HG02943 (cell line): Measurements from ENCODE around the gene SPSB3.
A peak's percentile ranks its signal among the peaks of the same experiment; 100 is the strongest.

Source experiments
- ATAC-seq: cut with Tn5 transposase; IDR thresholded peaks from one replicate; pipeline ENCODE4 v1.9.1; 2021; ENCODE audit warnings: mild to moderate bottlenecking, low read depth, moderate library complexity; ENCODE audit not compliant: unreplicated experiment

Gene SPSB3

DNA sequence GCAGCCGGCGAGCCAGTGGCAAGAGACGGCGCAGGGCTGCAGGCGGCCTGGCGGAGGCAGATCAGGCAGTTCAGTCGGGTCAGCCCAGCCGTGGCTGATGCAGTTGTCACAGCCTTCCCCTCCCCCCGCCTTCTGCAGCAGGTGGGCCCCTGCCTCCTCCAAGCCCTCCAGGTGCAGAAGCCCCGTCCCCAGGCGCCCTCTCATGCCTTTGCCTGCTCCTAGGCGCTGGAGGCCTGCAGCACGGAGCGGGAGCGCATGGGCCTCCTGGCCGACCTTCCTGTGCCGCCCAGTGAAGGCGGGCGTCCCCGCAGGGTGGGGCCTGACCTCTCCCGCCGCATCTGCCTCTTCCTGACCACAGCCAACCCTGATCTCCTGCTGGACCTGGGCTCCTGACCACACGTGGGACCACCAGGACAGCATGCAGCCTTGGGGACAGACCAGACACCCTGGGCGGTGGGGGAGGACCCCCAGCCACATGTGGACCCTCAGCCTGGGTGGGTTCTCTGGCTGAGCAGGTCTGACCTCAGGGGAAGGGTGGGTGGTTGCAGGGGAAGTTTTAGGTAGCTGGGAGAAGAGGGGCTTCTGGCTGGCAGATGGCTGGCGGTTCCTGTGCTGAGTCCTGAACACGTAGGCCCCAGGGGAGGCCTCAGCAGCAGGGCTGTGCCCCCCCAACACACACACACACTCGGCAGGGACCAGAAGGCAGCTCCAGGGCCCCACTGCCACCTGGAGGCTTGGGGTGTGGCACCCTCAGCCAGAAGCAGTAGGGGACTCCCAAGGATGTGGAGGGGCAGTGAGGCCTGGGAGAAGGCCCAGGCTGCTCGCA, 6.3 kb downstream of the SPSB3 start:
- no peak for ATAC-seq

DNA sequence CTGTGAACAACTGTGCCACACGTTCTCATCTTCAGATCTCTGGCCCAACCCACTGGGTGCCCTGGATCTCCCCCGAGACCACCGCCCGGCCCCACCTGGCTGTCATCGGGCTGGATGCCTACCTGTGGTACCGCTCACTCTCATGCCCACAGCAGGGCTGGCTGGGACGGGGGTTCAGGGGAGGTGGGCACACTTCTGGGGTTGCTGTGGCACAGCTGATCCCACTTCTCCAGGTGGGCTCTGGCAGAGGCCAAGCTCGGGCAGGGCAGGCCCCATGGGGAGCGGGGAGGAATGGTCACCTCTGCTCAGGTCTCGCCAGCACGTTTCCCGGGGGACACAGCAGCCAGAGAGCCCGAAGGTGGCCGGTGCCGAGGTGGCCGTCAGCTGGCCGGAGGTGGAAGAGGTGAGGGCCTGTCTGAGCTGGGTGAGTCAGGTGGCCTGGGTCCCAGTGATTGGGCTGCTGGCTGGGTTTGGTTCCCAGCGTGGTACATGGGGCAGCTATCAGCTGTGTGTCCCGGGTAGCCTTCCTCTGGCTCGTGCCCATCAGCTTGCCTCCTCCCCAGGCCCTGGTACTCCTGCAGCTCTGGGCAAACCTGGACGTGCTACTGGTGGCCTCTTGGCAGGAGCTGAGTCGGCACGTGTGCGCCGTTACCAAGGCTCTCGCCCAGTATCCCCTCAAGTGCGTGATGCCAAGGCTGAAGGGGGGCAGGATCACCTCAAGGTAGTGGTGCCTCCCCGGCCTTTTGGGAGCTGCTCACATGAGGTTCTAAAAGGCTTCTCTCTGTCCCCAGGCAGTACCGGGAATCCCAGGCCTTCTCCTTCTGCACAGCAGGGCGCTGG, 7.1 kb downstream of the SPSB3 start:
- no peak for ATAC-seq

DNA sequence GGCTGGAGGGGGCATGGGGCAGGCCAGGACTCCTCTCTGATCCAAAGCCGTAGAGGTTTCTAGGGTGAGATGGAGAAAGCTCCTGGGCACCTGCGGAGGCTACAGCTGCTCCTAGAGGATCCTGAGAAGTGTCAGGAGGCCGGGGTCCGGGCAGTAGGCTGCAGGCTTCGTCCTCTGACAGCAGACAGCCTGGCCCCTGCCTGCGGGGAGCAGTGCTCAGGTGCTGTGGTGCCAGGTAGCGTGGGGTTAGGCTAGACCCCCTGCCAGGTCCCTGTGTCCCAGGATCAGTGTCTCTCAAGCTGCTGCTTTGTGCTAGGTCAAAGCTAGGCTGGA, 8.0 kb downstream of the SPSB3 start:
- no peak for ATAC-seq

- no peak for ATAC-seq
Measured at GRCh38 chr16:1773703-1774447, 8.5 kb downstream of the SPSB3 start.

GRCh38 chr16:1772908-1773702, 9.3 kb downstream of the SPSB3 start, which contains the start of gene MRPS34:
Gene MRPS34 (minus strand): TSS chr16:1773134. CDS start chr16:1773119, 15 bp downstream.
- peak; percentile 49 for ATAC-seq

- no peak for ATAC-seq
Measured at GRCh38 chr16:1772362-1772907, 9.9 kb downstream of the SPSB3 start, which contains the start of gene EME2. Gene EME2 (plus strand): TSS chr16:1772810. CDS start chr16:1773228, 418 bp downstream.

GRCh38 chr16:1771864-1772361, 10.5 kb downstream of the SPSB3 start:
- no peak for ATAC-seq

- ATAC-seq = no peak
Measured at GRCh38 chr16:1771188-1771863, 11.0 kb downstream of the SPSB3 start, which contains the start of gene NME3. Gene NME3 (minus strand): TSS chr16:1771543. CDS start chr16:1771534, 9 bp downstream.

DNA sequence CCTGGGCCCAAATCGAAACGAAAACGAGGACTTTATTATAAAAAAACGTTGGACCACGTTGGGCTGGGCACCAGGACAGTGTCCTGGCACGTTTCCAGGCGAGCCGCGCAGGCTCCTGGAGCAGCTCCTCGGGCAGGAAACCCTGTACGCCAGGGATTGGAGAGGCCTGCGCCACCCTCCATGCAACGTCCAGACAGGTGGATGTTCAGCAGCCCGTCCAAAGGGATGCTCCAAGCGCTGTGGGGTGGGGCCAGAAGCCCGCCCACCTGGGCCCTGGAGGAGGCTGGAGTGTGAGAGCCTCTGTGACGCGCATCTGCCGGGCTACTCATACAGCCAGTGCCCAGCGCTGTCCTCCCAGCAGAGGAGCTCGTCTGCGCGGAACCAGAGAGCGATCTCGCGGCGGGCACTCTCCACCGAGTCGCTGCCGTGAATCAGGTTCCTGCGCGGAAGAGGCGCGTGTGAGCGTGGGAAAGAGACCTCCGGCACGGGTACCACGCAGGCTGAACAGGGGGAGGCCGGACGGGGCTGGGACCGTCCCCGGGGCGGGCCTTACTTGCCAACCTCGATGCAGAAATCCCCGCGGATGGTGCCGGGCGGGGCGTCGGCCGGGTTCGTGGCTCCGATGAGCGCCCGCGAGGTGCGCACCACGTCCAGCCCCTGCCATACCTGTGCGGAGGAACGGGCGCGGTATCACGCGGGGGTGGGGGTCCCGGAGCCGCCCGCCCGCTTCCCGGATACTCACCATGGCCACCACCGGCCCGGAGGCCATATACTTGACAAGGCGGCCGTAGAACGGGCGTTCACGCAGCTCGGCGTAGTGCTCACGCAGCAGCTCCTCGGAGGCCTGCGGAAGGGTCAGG, 11.8 kb downstream of the SPSB3 start:
- ATAC-seq = no peak

DNA sequence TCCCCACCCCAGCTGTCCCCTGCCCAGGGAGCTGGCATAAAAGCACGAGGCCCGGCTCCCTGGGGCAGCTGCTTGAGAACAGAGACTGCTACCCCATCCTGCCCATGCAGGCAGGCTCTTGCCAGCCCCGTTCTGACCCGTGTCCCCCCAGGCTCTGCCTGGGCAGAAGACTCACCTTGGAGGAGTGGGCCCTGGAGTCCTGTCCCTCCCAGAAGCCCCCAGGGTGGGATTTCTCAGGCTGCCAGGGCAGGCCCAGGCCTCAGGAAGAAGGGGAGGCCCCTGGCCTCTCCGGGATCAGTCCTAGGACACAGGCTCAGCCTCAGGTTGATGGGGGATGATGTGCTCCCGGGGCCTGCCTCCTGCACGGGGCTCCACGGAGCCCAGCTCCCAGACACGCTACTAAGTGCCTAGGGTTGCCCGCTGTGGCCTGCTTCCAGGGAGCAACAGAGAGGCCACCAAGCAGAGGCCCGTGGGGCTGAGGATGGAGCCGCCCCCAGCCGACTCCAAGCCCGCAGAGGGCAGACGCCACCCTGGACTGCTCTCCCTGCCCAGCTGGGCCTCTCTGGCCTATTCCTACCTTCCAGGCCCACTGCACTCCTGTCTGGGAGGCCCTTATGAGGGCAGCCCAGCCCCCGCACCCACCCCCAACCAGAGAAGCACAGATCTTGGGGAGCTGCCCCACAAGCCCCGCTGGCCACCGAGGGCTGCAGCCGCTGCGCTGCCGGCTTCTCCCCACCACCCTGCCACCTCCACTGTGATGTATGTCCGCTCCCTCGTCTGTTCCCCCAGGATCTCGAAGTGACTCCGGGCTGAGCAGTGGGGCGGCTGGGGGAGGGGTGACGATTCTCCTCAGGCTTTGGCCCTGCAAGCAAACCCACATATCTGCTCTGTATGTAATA, 12.7 kb downstream of the SPSB3 start:
- no peak for ATAC-seq

- ATAC-seq = no peak
Measured at GRCh38 chr16:1768767-1769401, 13.5 kb downstream of the SPSB3 start.

DNA sequence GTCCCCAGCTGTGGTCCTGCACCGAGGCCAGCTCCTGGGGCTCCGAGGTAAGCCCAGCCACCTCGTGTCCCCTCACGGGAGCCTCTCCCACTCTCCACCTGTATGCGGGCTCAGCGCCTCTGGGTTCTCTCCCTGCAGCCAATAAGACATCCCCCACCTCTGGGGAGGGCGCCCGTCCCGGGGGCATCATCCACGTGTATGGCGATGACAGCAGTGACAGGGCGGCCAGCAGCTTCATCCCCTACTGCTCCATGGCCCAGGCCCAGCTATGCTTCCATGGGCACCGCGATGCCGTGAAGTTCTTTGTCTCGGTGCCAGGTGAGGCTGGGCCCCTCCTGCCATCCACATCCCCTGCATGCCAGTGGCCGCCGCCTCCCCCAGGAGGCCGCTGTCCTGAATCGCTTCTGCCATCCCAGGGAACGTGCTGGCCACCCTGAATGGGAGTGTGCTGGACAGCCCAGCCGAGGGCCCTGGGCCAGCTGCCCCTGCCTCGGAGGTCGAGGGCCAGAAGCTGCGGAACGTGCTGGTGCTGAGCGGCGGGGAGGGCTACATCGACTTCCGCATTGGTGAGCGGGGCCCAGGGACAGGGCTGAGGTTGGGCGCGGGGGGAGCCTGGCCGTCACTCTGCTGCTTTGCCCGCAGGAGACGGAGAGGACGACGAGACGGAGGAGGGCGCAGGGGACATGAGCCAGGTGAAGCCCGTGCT, 14.2 kb downstream of the SPSB3 start:
- no peak for ATAC-seq

GRCh38 chr16:1767116-1767994, 15.0 kb downstream of the SPSB3 start:
- no peak for ATAC-seq

DNA sequence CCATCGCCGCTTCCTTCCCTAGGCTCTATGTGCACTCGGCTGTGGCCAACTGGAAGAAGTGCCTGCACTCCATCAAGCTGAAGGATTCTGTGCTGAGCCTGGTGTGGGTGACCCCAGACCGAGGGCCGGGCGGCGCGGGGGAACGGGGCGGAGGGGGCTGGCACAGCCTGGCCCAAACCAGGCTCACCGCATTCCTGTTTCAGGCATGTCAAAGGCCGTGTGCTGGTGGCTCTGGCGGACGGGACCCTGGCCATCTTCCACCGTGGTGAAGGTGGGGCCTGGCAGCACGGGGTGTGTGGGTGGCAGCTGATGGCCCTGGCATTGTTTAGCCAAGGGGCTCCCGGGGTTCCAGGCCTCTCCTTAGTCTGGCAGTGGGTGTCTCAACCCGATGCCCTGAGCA, 15.7 kb downstream of the SPSB3 start:
- no peak for ATAC-seq

DNA sequence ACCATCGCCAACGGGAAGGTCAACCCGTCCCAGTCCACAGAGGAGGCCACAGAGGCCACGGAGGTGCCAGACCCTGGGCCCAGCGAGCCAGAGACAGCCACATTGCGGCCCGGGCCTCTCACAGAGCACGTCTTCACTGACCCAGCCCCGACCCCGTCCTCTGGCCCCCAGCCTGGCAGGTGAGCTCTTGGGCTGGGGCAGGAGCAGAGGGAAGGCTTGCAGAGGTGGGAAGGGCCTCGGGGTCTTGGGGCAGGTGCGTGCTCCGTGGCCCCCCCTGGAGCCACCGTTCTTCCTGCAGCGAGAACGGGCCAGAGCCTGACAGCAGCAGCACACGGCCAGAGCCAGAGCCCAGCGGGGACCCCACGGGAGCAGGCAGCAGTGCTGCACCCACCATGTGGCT, 16.1 kb downstream of the SPSB3 start:
- no peak for ATAC-seq
